GM13976 (cell line): Measurements from ENCODE around the gene LYPD8.
"Not testable (repeated sequence)": the region's sequence is repeated elsewhere in the genome, so short reads cannot be mapped to it uniquely, and the experiment has no call there.

Experiments used
- DNase-seq: peaks from one replicate; pipeline ENCODE4 v3.0.0; 2012; ENCODE audit warnings: low spot score
- CTCF ChIP-seq: IDR thresholded peaks from 2 replicates; pipeline ENCODE4 v1.5.1; 2012; ENCODE audit warnings: borderline replicate concordance, mild to moderate bottlenecking; ENCODE audit not compliant: insufficient read depth; ENCODE audit errors: extremely low read depth, missing control alignments, control extremely low read depth
- in situ Hi-C: fragments of 300-500 bp; cut with MboI; formaldehyde crosslinking; loops from one replicate; pipeline ENCODE4 v1.12.0; 2022; ENCODE audit warnings: low sequenced_read_pairs, mixed read lengths, inconsistent platforms; ENCODE audit not compliant: unreplicated experiment

Gene LYPD8

GRCh38 chr1:248793592-248793991 lies 38.0 kb upstream of the LYPD8 start:
- in situ Hi-C loops, result no loop called here
- TF ChIP-seq CTCF, result no peak
- no peak for DNase-seq

GRCh38 chr1:248792342-248792741 lies 36.8 kb upstream of the LYPD8 start:
- DNase-seq, result no peak
- in situ Hi-C loops, result no loop called here
- TF ChIP-seq CTCF, result no peak

GRCh38 chr1:248791010-248791409 lies 35.5 kb upstream of the LYPD8 start:
- TF ChIP-seq CTCF, result no peak
- in situ Hi-C loops, result no loop called here
- no peak for DNase-seq

- no peak for TF ChIP-seq CTCF
- in situ Hi-C loops, result no loop called here
- no peak for DNase-seq
These were observed 34.9 kb upstream of the LYPD8 start for GRCh38 chr1:248790456-248790855.

GRCh38 chr1:248789337-248789736 lies 33.8 kb upstream of the LYPD8 start:
- DNase-seq, in situ Hi-C loops: not testable (repeated sequence)

- no peak for DNase-seq
- in situ Hi-C loops, result no loop called here
- TF ChIP-seq CTCF, result no peak
These were observed 32.8 kb upstream of the LYPD8 start for GRCh38 chr1:248788327-248788726.

- DNase-seq, result no peak
- no peak for TF ChIP-seq CTCF
- in situ Hi-C loops, result no loop called here
These were observed 31.9 kb upstream of the LYPD8 start for GRCh38 chr1:248787430-248787829.

GRCh38 chr1:248786156-248786555 lies 30.6 kb upstream of the LYPD8 start:
- in situ Hi-C loops, result no loop called here
- no peak for TF ChIP-seq CTCF
- DNase-seq, result no peak
